Neural cell (in vitro differentiated cells): ENCODE data around the gene ACSS1. TPM values are rescaled to one million over a fixed set of nuclear protein-coding genes. Genes with fewer than 3 reads are reported as not detected.

Experiments used
- H2AFZ ChIP-seq: fragments of 200-600, 300-800 bp; sonication (generic), shearing (Covaris generic); 2 replicates; pipeline ENCODE4 v1.6.0; 2014; ENCODE audit warnings: low read depth, mild to moderate bottlenecking, antibody characterized with exemption, low read length, moderate library complexity
- H3F3A ChIP-seq: fragments of 200-600 bp; shearing (Covaris generic); 2 replicates; pipeline ENCODE4 v1.6.1; 2016; ENCODE audit warnings: mild to moderate bottlenecking, moderate library complexity, mixed read lengths, antibody characterized with exemption, low read length; ENCODE audit not compliant: insufficient read depth, poor library complexity, severe bottlenecking
- H3K27ac ChIP-seq: fragments of 200-600, 300-800 bp; sonication (generic), shearing (Covaris generic); 2 replicates; pipeline ENCODE4 v1.5.1; 2014; ENCODE audit warnings: mild to moderate bottlenecking, low read length, moderate library complexity
- H3K27me3 ChIP-seq: fragments of 300-800, 200-600 bp; sonication (generic), shearing (Covaris generic); 2 replicates; pipeline ENCODE4 v1.6.0; 2014; ENCODE audit warnings: mild to moderate bottlenecking, low read depth, low read length, moderate library complexity; ENCODE audit not compliant: insufficient read depth
- H3K36me3 ChIP-seq: fragments of 300-800, 200-600 bp; sonication (generic), shearing (Covaris generic); 2 replicates; pipeline ENCODE4 v1.5.1; 2014; ENCODE audit warnings: mild to moderate bottlenecking, antibody characterized with exemption, low read length, moderate library complexity; ENCODE audit not compliant: insufficient read depth
- H3K4me2 ChIP-seq: fragments of 300-800, 200-600 bp; sonication (generic), shearing (Covaris generic); 2 replicates; pipeline ENCODE4 v1.6.0; 2014; ENCODE audit warnings: mild to moderate bottlenecking, low read length
- H3K4me3 ChIP-seq: fragments of 300-800, 200-600 bp; sonication (generic), shearing (Covaris generic); 2 replicates; pipeline ENCODE4 v1.5.1; 2014; ENCODE audit warnings: mild to moderate bottlenecking, low read length, moderate library complexity
- H3K79me2 ChIP-seq: fragments of 200-600 bp; shearing (Covaris generic); replicated peaks from 2 replicates; pipeline ENCODE4 v1.6.0; 2014; ENCODE audit warnings: mild to moderate bottlenecking, low read length, moderate library complexity; ENCODE audit not compliant: insufficient read depth
- H3K9ac ChIP-seq: fragments of 300-800, 200-600 bp; sonication (generic), shearing (Covaris generic); 2 replicates; pipeline ENCODE4 v1.6.1; 2016; ENCODE audit warnings: mild to moderate bottlenecking, low read length, mixed read lengths
- H3K9me2 ChIP-seq: fragments of 200-600 bp; shearing (Covaris generic); 2 replicates; pipeline ENCODE4 v1.6.1; 2016; ENCODE audit warnings: mild to moderate bottlenecking, low read length, mixed read lengths; ENCODE audit not compliant: insufficient read depth
- H3K9me3 ChIP-seq: fragments of 200-600, 300-800 bp; sonication (generic), shearing (Covaris generic); 2 replicates; pipeline ENCODE4 v1.6.1; 2016; ENCODE audit warnings: mild to moderate bottlenecking, mixed run types, low read length, moderate library complexity, mixed read lengths
- H4K20me1 ChIP-seq: fragments of 200-600 bp; shearing (Covaris generic); 2 replicates; pipeline ENCODE4 v1.6.1; 2016; ENCODE audit warnings: mild to moderate bottlenecking, mixed run types; ENCODE audit not compliant: insufficient read depth
- CTCF ChIP-seq: fragments of 450-650 bp; IDR thresholded peaks from 2 replicates; pipeline ENCODE4 v1.5.1; 2014; ENCODE audit warnings: antibody characterized with exemption, mild to moderate bottlenecking, moderate library complexity; ENCODE audit not compliant: poor library complexity, severe bottlenecking
- EP300 ChIP-seq: fragments of 450-650 bp; conservative IDR thresholded peaks from 2 replicates; pipeline ENCODE4 v1.6.1; 2014; ENCODE audit warnings: antibody characterized with exemption, mild to moderate bottlenecking, moderate library complexity; ENCODE audit not compliant: poor library complexity, severe bottlenecking
- EZH2 ChIP-seq: fragments of 200-600, 300-800 bp; shearing (Covaris generic), sonication (generic); IDR thresholded peaks from 2 replicates; pipeline ENCODE4 v1.6.1; 2014; ENCODE audit warnings: antibody characterized with exemption, low read length, borderline replicate concordance, mild to moderate bottlenecking; ENCODE audit not compliant: insufficient read depth, poor library complexity, severe bottlenecking
- MXI1 ChIP-seq: fragments of 450-650 bp; conservative IDR thresholded peaks from 2 replicates; pipeline ENCODE4 v1.6.1; 2014; ENCODE audit warnings: antibody characterized with exemption, mild to moderate bottlenecking; ENCODE audit not compliant: poor library complexity, severe bottlenecking
- POLR2AphosphoS5 ChIP-seq: IDR thresholded peaks from 2 replicates; pipeline ENCODE4 v1.6.1; 2012
- RAD21 ChIP-seq: fragments of 450-650 bp; conservative IDR thresholded peaks from 2 replicates; pipeline ENCODE4 v1.6.1; 2014; ENCODE audit warnings: antibody characterized with exemption, mild to moderate bottlenecking, moderate library complexity
- REST ChIP-seq: IDR thresholded peaks from 2 replicates; pipeline ENCODE4 v1.6.1; 2012; ENCODE audit warnings: borderline replicate concordance
- SMC3 ChIP-seq: fragments of 450-650 bp; conservative IDR thresholded peaks from 2 replicates; pipeline ENCODE4 v1.6.1; 2014; ENCODE audit warnings: antibody characterized with exemption, mild to moderate bottlenecking, moderate library complexity; ENCODE audit not compliant: poor library complexity
- TAF1 ChIP-seq: IDR thresholded peaks from 2 replicates; pipeline ENCODE4 v1.6.1; 2012; ENCODE audit warnings: low read depth
- polyA plus RNA-seq: library from polyadenylated mRNA; depleted of rRNA; stranded (reverse); fragments of >200 nt; gene quantifications from 2 replicates; pipeline ENCODE4 v1.2.3, GENCODE V29; 2014

The ACSS1 gene
- polyA plus RNA-seq, 1 donor from 2014 or later = not detected

- no peak overlapping the region for H3K4me2 ChIP-seq
- H3K36me3 ChIP-seq = no peaks in the 10 kb centered on the region
- no peaks in the 10 kb centered on the region for H3F3A ChIP-seq
- H3K9ac ChIP-seq = no peak overlapping the region
- peaks cover 9% of the 10 kb centered on the region for H3K9me3 ChIP-seq
- H4K20me1 ChIP-seq = no peaks in the 10 kb centered on the region
- H3K4me3 ChIP-seq = no peak overlapping the region
- no peaks in the 10 kb centered on the region for H3K9me2 ChIP-seq
- H2AFZ ChIP-seq = no peak overlapping the region
- no peak overlapping the region for H3K27ac ChIP-seq
- peaks cover 42% of the 10 kb centered on the region for H3K27me3 ChIP-seq
- no peaks in the 10 kb centered on the region for H3K79me2 ChIP-seq
- TF ChIP-seq RAD21 (no peak), POLR2AphosphoS5 (no peak), MXI1 (no peak), TAF1 (no peak), REST (no peak), CTCF (no peak), EP300 (no peak), SMC3 (no peak), EZH2 (no peak)
These were observed 29.4 kb upstream of the ACSS1 start for GRCh38 chr20:25087186-25087929.

GRCh38 chr20:25085756-25086495, 28.0 kb upstream of the ACSS1 start:
- H3K36me3 ChIP-seq = no peaks in the 10 kb centered on the region
- H3K9me2 ChIP-seq = no peaks in the 10 kb centered on the region
- no peak overlapping the region for H3K4me2 ChIP-seq
- H4K20me1 ChIP-seq = no peaks in the 10 kb centered on the region
- H3K9ac ChIP-seq = no peak overlapping the region
- no peak overlapping the region for H3K27ac ChIP-seq
- H3K4me3 ChIP-seq = no peak overlapping the region
- no peak overlapping the region for H2AFZ ChIP-seq
- TF ChIP-seq REST (no peak), SMC3 (no peak), MXI1 (no peak), CTCF (no peak)
- peaks cover 12% of the 10 kb centered on the region for H3K9me3 ChIP-seq
- H3K27me3 ChIP-seq = peaks cover 56% of the 10 kb centered on the region
- H3K79me2 ChIP-seq = no peaks in the 10 kb centered on the region
- H3F3A ChIP-seq = no peaks in the 10 kb centered on the region
